ENCODE results near the gene ANKRD31. TPM values are rescaled to one million over a fixed set of nuclear protein-coding genes. Genes with fewer than 3 reads are reported as not detected.

The ANKRD31 gene
- total RNA-seq, 1 experiment from 2014 or later = 0.30 TPM

DNA sequence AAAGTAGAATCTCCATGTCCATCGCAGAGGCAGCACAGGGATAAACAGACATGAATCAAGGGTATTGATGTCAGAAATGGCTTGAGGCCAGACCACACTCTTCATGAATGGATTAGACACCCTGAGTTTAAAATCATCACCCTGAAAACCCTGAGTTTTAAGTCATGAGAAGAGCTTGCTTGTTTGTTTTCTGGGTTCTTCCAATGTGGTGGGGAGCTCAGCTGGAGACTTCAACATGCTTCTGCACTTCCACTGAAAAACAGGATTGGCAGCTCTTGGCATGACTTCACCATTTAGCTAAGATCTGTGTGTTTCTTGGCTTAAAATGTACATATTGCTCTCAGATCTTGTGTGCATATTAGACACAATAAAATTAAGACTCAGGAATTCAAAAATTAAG, 194.2 kb downstream of the ANKRD31 start:
- no peaks in the 10 kb centered on the region for H3K79me2 ChIP-seq (ENCODE audit: insufficient read depth, low read length)
- RAD21 ChIA-PET (ENCODE audit: low non-redundant PET in 1 of 2, low total read pairs in 2 of 2, uncharacterized antibody in 2 of 2, unreplicated experiment in 2 of 2) = no interaction called here
- intact Hi-C loops (cut with micrococcal nuclease) = no loop called here

DNA sequence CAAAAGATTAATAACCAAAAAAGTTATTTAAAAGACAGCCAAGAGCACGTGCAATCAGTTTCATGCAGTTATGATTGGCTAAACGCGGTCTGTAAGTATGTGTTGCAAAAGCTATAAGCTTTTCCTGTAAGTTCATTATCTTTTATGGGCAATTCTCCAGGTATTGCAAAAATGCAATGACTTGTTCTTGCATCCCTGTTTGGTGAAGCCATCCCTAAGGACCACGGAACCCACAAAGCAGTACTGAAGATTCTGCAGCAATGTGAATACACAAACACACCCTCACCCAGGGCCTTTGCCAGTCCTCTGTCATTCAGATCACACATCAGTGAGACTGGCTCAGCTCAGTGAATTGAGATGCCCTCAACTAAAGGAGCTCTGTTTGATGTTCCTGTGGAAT, 195.7 kb downstream of the ANKRD31 start:
- Histone ChIP-seq H3K4me2 (ENCODE audit: low read length) (no peak overlapping the region), H2AFZ (ENCODE audit: low read depth, low read length, poor library complexity, severe bottlenecking) (no peak overlapping the region), H3K9me2 (ENCODE audit: insufficient read depth) (no peaks in the 10 kb centered on the region), H3K27ac (ENCODE audit: low read depth, low read length) (no peak overlapping the region), H3K9me3 (ENCODE audit: control insufficient read depth in 1 of 2, insufficient read depth in 1 of 2, low read depth in 1 of 2, low read length in 2 of 2) (no peaks in the 10 kb centered on the region), H3K9ac (ENCODE audit: low read length) (no peak overlapping the region), H3K4me3 (replicated peaks in 1 of 2; ENCODE audit: low read depth in 1 of 2, low read length in 2 of 2) (no peak overlapping the region), H3K4me1 (ENCODE audit: control insufficient read depth in 1 of 2, insufficient read depth in 2 of 2, low read length in 2 of 2) (peaks cover 24 to 34% of the 10 kb centered on the region in 2 experiments; a peak in 3 of 4 replicates), H3K79me2 (ENCODE audit: insufficient read depth, low read length) (no peaks in the 10 kb centered on the region), H3K36me3 (ENCODE audit: control insufficient read depth in 1 of 2, insufficient read depth in 2 of 2, low read length in 2 of 2) (no peaks in the 10 kb centered on the region), H4K20me1 (ENCODE audit: insufficient read depth) (no peaks in the 10 kb centered on the region), H3K27me3 (ENCODE audit: insufficient read depth, low read length) (no peaks in the 10 kb centered on the region)
- DNase-seq (ENCODE audit: low read depth, low spot score) = no peak
- intact Hi-C loops (cut with micrococcal nuclease) = no loop called here
- ChIA-PET RAD21 (ENCODE audit: low non-redundant PET in 1 of 2, low total read pairs in 2 of 2, uncharacterized antibody in 2 of 2, unreplicated experiment in 2 of 2) (no interaction called here), CTCF (interaction anchor here (1.6 kb wide), 1 partner anchor 9 kb away, joined by 6 read pairs; no protein-coding TSS in a partner anchor), POLR2A (no interaction called here)
- no TSS peak for BruUV-seq (replicated peaks)
- TF ChIP-seq CBX3 (IDR thresholded peaks at IDR 0.05; ENCODE audit: low read depth) (no peak), ELF1 (IDR thresholded peaks at IDR 0.05; ENCODE audit: borderline replicate concordance, low read depth) (no peak), EGR1 (IDR thresholded peaks at IDR 0.05; ENCODE audit: low read depth) (no peak), SRF (IDR thresholded peaks at IDR 0.05; ENCODE audit: low read depth) (no peak), ZNF274 (IDR thresholded peaks at IDR 0.05; ENCODE audit: low read depth, low read length) (no peak), RAD21 (IDR thresholded peaks at IDR 0.05; ENCODE audit: low read depth) (no peak), YY1 (IDR thresholded peaks at IDR 0.05; ENCODE audit: extremely low read depth, insufficient replicate concordance, low read depth, low read length) (no peak), SIN3A (IDR thresholded peaks at IDR 0.05; ENCODE audit: low read depth) (no peak)
- ATAC-seq = no peak

More for the DNA sequence above, 194.2 kb downstream of the ANKRD31 start:
- TF ChIP-seq ZFX (IDR thresholded peaks at IDR 0.05) = no peak
- no peak for DNase-seq (ENCODE audit: low read depth, low spot score)
- Histone ChIP-seq H3K9me2 (ENCODE audit: insufficient read depth) (no peaks in the 10 kb centered on the region), H3K27ac (ENCODE audit: low read depth, low read length) (no peak overlapping the region), H3K36me3 (ENCODE audit: control insufficient read depth in 1 of 2, insufficient read depth in 2 of 2, low read length in 2 of 2) (no peaks in the 10 kb centered on the region), H4K20me1 (ENCODE audit: insufficient read depth) (no peaks in the 10 kb centered on the region), H3K9ac (ENCODE audit: low read length) (no peak overlapping the region), H3K9me3 (ENCODE audit: control insufficient read depth in 1 of 2, insufficient read depth in 1 of 2, low read depth in 1 of 2, low read length in 2 of 2) (no peaks in the 10 kb centered on the region), H3K4me2 (ENCODE audit: low read length) (no peak overlapping the region), H2AFZ (ENCODE audit: low read depth, low read length, poor library complexity, severe bottlenecking) (no peak overlapping the region), H3K27me3 (ENCODE audit: insufficient read depth, low read length) (no peaks in the 10 kb centered on the region), H3K4me1 (ENCODE audit: control insufficient read depth in 1 of 2, insufficient read depth in 2 of 2, low read length in 2 of 2) (peaks cover 11 to 24% of the 10 kb centered on the region in 2 experiments; a peak in 3 of 4 replicates), H3K4me3 (replicated peaks in 1 of 2; ENCODE audit: low read depth in 1 of 2, low read length in 2 of 2) (no peak overlapping the region)
- ChIA-PET CTCF (interaction anchor here (1.6 kb wide), 1 partner anchor 8 kb away, joined by 6 read pairs; no protein-coding TSS in a partner anchor), POLR2A (no interaction called here)
- no TSS peak for BruUV-seq (replicated peaks)
- ATAC-seq = no peak

Data from HCT116 (cell line).